SK-N-SH (cell line): ENCODE measurements around the gene DHRS1. TPM values are rescaled to one million over a fixed set of nuclear protein-coding genes. Genes with fewer than 3 reads are reported as not detected.

Experiments
- CTCF ChIA-PET: fragments of 300-600, 350-600 bp; formaldehyde crosslinking; extraction: SDS; loops from one replicate; lab custom pipeline; 2021; lab: Yijun Ruan, JAX
- POLR2A ChIA-PET: fragments of 350-600 bp; sonication (Branson Sonifier 250); formaldehyde crosslinking; extraction: SDS; loops from one replicate; lab custom pipeline; 2020; ENCODE audit warnings: antibody characterized with exemption, inconsistent platforms; lab: Yijun Ruan, JAX
- DNase-seq: peaks from one replicate; pipeline ENCODE4 v3.0.0; 2012
- H2AFZ ChIP-seq: fragments of 200-600 bp; sonication (generic); 2 replicates; pipeline ENCODE4 v1.8.1; 2016; ENCODE audit warnings: antibody characterized with exemption, mild to moderate bottlenecking, low read depth
- H3F3A ChIP-seq: fragments of 200-600 bp; sonication (generic); replicated peaks from 2 replicates; pipeline ENCODE3; 2016; ENCODE audit warnings: antibody characterized with exemption, mild to moderate bottlenecking; ENCODE audit not compliant: insufficient read depth
- H3K27ac ChIP-seq, 2 experiments: fragments of 200-500 bp in 1 of 2; fragments of 200-600 bp in 1 of 2; sonication (Bioruptor generic) in 1 of 2; sonication (generic), shearing (Covaris generic) in 1 of 2; 2 replicates each; pipeline versions ENCODE4 v1.5.1 to v1.6.1; 2014 to 2016; ENCODE audit warnings: low read depth in 2 of 2, inconsistent platforms in 1 of 2, low read length in 1 of 2, mild to moderate bottlenecking in 1 of 2, mixed read lengths in 1 of 2
- H3K27me3 ChIP-seq: fragments of 200-600 bp; sonication (generic), shearing (Covaris generic); 2 replicates; pipeline ENCODE4 v1.6.1; 2016; ENCODE audit warnings: mixed run types; ENCODE audit not compliant: insufficient read depth
- H3K36me3 ChIP-seq, 2 experiments: fragments of 200-500 bp in 1 of 2; fragments of 200-600 bp in 1 of 2; sonication (Bioruptor generic) in 1 of 2; sonication (generic) in 1 of 2; replicated peaks in 1 of 2; 2 replicates each; pipeline versions ENCODE3 to v1.5.1; 2014 to 2016; ENCODE audit warnings: low read length in 1 of 2, mild to moderate bottlenecking in 1 of 2; ENCODE audit not compliant: insufficient read depth in 2 of 2, control insufficient read depth in 1 of 2
- H3K4me1 ChIP-seq, 2 experiments: fragments of 200-500 bp in 1 of 2; fragments of 200-600 bp in 1 of 2; sonication (Bioruptor generic) in 1 of 2; sonication (generic), shearing (Covaris generic) in 1 of 2; 2 replicates each; pipeline versions ENCODE4 v1.5.1 to v1.6.1; 2014 to 2016; ENCODE audit warnings: low read depth in 1 of 2, low read length in 1 of 2, mixed run types in 1 of 2; ENCODE audit not compliant: insufficient read depth in 2 of 2, control insufficient read depth in 1 of 2
- H3K4me2 ChIP-seq: fragments of 200-600 bp; sonication (generic), shearing (Covaris generic); 2 replicates; pipeline ENCODE4 v1.6.1; 2017; ENCODE audit warnings: mixed run types
- H3K4me3 ChIP-seq, 2 experiments: fragments of 200-500 bp in 1 of 2; fragments of 200-600 bp in 1 of 2; sonication (Bioruptor generic) in 1 of 2; sonication (generic), shearing (Covaris generic) in 1 of 2; 2 replicates each; pipeline versions ENCODE4 v1.5.1 to v1.8.1; 2014 to 2016; ENCODE audit warnings: low read depth in 2 of 2, inconsistent platforms in 1 of 2, low read length in 1 of 2, mild to moderate bottlenecking in 1 of 2, mixed read lengths in 1 of 2, moderate library complexity in 1 of 2
- H3K79me2 ChIP-seq: fragments of 200-600 bp; sonication (generic); 2 replicates; pipeline ENCODE4 v1.8.1; 2017; ENCODE audit warnings: mild to moderate bottlenecking; ENCODE audit not compliant: insufficient read depth
- H3K9ac ChIP-seq: fragments of 200-600 bp; sonication (generic); 2 replicates; pipeline ENCODE4 v1.6.1; 2017; ENCODE audit warnings: mixed run types
- H3K9me2 ChIP-seq: fragments of 200-600 bp; sonication (generic); 2 replicates; pipeline ENCODE4 v1.6.1; 2017; ENCODE audit warnings: mixed run types
- H3K9me3 ChIP-seq: fragments of 200-600 bp; sonication (generic); 2 replicates; pipeline ENCODE4 v1.6.1; 2017; ENCODE audit warnings: mixed run types, mild to moderate bottlenecking, moderate library complexity
- H4K20me1 ChIP-seq: fragments of 200-600 bp; sonication (generic); 2 replicates; pipeline ENCODE4 v1.6.1; 2017; ENCODE audit warnings: mild to moderate bottlenecking, mixed run types; ENCODE audit not compliant: insufficient read depth
- CHD2 ChIP-seq: fragments of 150-350 bp; IDR thresholded peaks from 2 replicates; pipeline ENCODE4 v1.6.1; 2018; ENCODE audit warnings: low read length; ENCODE audit not compliant: partially characterized antibody
- ELF1 ChIP-seq: IDR thresholded peaks from 2 replicates; pipeline ENCODE4 v1.4.0; 2012
- EZH2phosphoT487 ChIP-seq: fragments of 200-600 bp; sonication (generic); IDR thresholded peaks from 2 replicates; pipeline ENCODE4 v1.6.1; 2017; ENCODE audit warnings: low read depth, mixed run types, mild to moderate bottlenecking, antibody characterized with exemption, moderate library complexity, borderline replicate concordance
- FOSL2 ChIP-seq: IDR thresholded peaks from 2 replicates; pipeline ENCODE4 v1.4.0; 2012; ENCODE audit warnings: low read depth, mild to moderate bottlenecking, moderate library complexity, borderline replicate concordance
- FOXM1 ChIP-seq: IDR thresholded peaks from 2 replicates; pipeline ENCODE4 v1.4.0; 2012; ENCODE audit warnings: low read depth, mild to moderate bottlenecking
- MAX ChIP-seq: IDR thresholded peaks from 2 replicates; pipeline ENCODE4 v1.4.0; 2012; ENCODE audit warnings: low read depth
- NFIC ChIP-seq: IDR thresholded peaks from 2 replicates; pipeline ENCODE4 v1.4.0; 2012; ENCODE audit warnings: borderline replicate concordance
- NRF1 ChIP-seq: IDR thresholded peaks from 2 replicates; pipeline ENCODE4 v1.6.1; 2012; ENCODE audit warnings: low read depth, mild to moderate bottlenecking, low read length
- POLR2AphosphoS5 ChIP-seq: IDR thresholded peaks from 2 replicates; pipeline ENCODE4 v1.6.1; 2012; ENCODE audit warnings: low read depth, low read length
- RCOR1 ChIP-seq: fragments of 150-350 bp; IDR thresholded peaks from 2 replicates; pipeline ENCODE4 v1.6.1; 2017; ENCODE audit warnings: antibody characterized with exemption, low read length
- RFX5 ChIP-seq: IDR thresholded peaks from 2 replicates; pipeline ENCODE4 v1.6.1; 2012; ENCODE audit warnings: mild to moderate bottlenecking, improper control_type of control experiment, low read length
- RXRA ChIP-seq: IDR thresholded peaks from 2 replicates; pipeline ENCODE4 v1.4.0; 2012; ENCODE audit warnings: low read depth, mild to moderate bottlenecking, borderline replicate concordance
- SIN3A ChIP-seq: IDR thresholded peaks from 2 replicates; pipeline ENCODE4 v1.6.1; 2012; ENCODE audit warnings: low read depth, mild to moderate bottlenecking, low read length, moderate library complexity, borderline replicate concordance
- SMC3 ChIP-seq: IDR thresholded peaks from 2 replicates; pipeline ENCODE4 v1.6.1; 2012; ENCODE audit warnings: low read depth, low read length, improper control_type of control experiment
- TAF1 ChIP-seq: IDR thresholded peaks from 2 replicates; pipeline ENCODE4 v1.6.1; 2012; ENCODE audit warnings: low read depth, mild to moderate bottlenecking, low read length, moderate library complexity, borderline replicate concordance
- TCF12 ChIP-seq: IDR thresholded peaks from 2 replicates; pipeline ENCODE4 v1.4.0; 2012
- YY1 ChIP-seq: IDR thresholded peaks from 2 replicates; pipeline ENCODE4 v1.4.0; 2012; ENCODE audit warnings: low read depth, mild to moderate bottlenecking
- WGBS: methylation state at CpG from one replicate; pipeline ENCODE4 v1.1.6; 2017; ENCODE audit warnings: low lambda C conversion rate; 5-methylcytosine and 5-hydroxymethylcytosine counted together
- polyA plus RNA-seq, 3 experiments: library from polyadenylated mRNA; depleted of rRNA; stranded (reverse); fragments of >200 nt; gene quantifications; 2 replicates each; pipeline ENCODE4 v1.2.3, GENCODE V29; 2012
- TF ChIP-seq, protein P1 (sequence below): fragments of 150-350 bp; IDR thresholded peaks from 2 replicates; pipeline ENCODE4 v1.6.1; 2016; ENCODE audit warnings: mild to moderate bottlenecking, low read depth, low read length
- TF ChIP-seq, protein P2 (sequence below): IDR thresholded peaks from 2 replicates; pipeline ENCODE4; 2012
- TF ChIP-seq, protein P3 (sequence below): fragments of 200-600 bp; sonication (generic); IDR thresholded peaks from 2 replicates; pipeline ENCODE4 v1.6.1; 2017; ENCODE audit warnings: antibody characterized with exemption, mild to moderate bottlenecking, moderate library complexity

Gene DHRS1
- polyA plus RNA-seq, 1 of the 3 experiments (the other 2 are of a cell fraction) = 65.4 TPM

- Histone ChIP-seq H3K79me2 (no peaks in the 10 kb centered on the region; the same call in 1 of the 2 replicates), H3K4me2 (no peak overlapping the region), H3K9ac (no peak overlapping the region), H3K36me3 (peaks cover 0 to 31% of the 10 kb centered on the region in 2 experiments), H3K27ac (no peak overlapping the region), H2AFZ (no peak overlapping the region), H3K4me1 (peaks cover 6 to 8% of the 10 kb centered on the region in 2 experiments; a peak in 2 of 4 replicates), H3K27me3 (no peaks in the 10 kb centered on the region), H3K9me2 (no peaks in the 10 kb centered on the region), H3K4me3 (no peak overlapping the region), H3K9me3 (no peaks in the 10 kb centered on the region), H4K20me1 (no peaks in the 10 kb centered on the region), H3F3A (no peaks in the 10 kb centered on the region)
- no peak for TF ChIP-seq EZH2phosphoT487
- TF ChIP-seq SIN3A = no peak
- no peak for TF ChIP-seq NRF1
- TF ChIP-seq ELF1 = no peak
- no peak for TF ChIP-seq RXRA
- TF ChIP-seq RFX5 = no peak
- no peak for TF ChIP-seq SMC3
- TF ChIP-seq YY1 = no peak
- TF ChIP-seq, protein P1, sequence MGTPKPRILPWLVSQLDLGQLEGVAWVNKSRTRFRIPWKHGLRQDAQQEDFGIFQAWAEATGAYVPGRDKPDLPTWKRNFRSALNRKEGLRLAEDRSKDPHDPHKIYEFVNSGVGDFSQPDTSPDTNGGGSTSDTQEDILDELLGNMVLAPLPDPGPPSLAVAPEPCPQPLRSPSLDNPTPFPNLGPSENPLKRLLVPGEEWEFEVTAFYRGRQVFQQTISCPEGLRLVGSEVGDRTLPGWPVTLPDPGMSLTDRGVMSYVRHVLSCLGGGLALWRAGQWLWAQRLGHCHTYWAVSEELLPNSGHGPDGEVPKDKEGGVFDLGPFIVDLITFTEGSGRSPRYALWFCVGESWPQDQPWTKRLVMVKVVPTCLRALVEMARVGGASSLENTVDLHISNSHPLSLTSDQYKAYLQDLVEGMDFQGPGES = no peak
- no peak for TF ChIP-seq RCOR1
- ChIA-PET CTCF (interaction anchor here (1.0 to 4.9 kb wide), 6 partner anchors 9 to 40 kb away, joined by 3 to 37 read pairs (median 4); partner anchors contain the start of genes CIDEB and TINF2), POLR2A (no interaction called here)
- 65% methylated on average over 2 of the region's 9 CpGs for WGBS
- DNase-seq = no peak
These were observed 31.4 kb downstream of the DHRS1 start for GRCh38 chr14:24268225-24268624.

- ChIA-PET POLR2A (no interaction called here), CTCF (interaction anchor here (1.4 to 2.5 kb wide), 4 partner anchors 12 to 40 kb away, joined by 4 to 8 read pairs (median 4); partner anchors contain the start of gene CIDEB)
- Histone ChIP-seq H4K20me1 (no peaks in the 10 kb centered on the region), H3K36me3 (peaks cover 0 to 31% of the 10 kb centered on the region in 2 experiments), H2AFZ (no peak overlapping the region), H3K4me2 (no peak overlapping the region), H3K9ac (no peak overlapping the region), H3K27ac (no peak overlapping the region), H3K79me2 (no peaks in the 10 kb centered on the region; the same call in 1 of the 2 replicates), H3K9me3 (no peaks in the 10 kb centered on the region), H3F3A (no peaks in the 10 kb centered on the region), H3K9me2 (no peaks in the 10 kb centered on the region), H3K4me1 (peaks cover 6 to 8% of the 10 kb centered on the region in 2 experiments; a peak in 2 of 4 replicates), H3K4me3 (no peak overlapping the region), H3K27me3 (no peaks in the 10 kb centered on the region)
- TF ChIP-seq, protein P1 = no peak
- TF ChIP-seq NFIC (no peak), POLR2AphosphoS5 (no peak), MAX (no peak), FOSL2 (no peak), SIN3A (no peak), FOXM1 (no peak), ELF1 (no peak), TCF12 (no peak), CHD2 (no peak), TAF1 (no peak)
- TF ChIP-seq, protein P2, sequence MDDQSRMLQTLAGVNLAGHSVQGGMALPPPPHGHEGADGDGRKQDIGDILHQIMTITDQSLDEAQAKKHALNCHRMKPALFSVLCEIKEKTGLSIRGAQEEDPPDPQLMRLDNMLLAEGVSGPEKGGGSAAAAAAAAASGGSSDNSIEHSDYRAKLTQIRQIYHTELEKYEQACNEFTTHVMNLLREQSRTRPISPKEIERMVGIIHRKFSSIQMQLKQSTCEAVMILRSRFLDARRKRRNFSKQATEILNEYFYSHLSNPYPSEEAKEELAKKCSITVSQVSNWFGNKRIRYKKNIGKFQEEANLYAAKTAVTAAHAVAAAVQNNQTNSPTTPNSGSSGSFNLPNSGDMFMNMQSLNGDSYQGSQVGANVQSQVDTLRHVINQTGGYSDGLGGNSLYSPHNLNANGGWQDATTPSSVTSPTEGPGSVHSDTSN = no peak
- TF ChIP-seq, protein P3, sequence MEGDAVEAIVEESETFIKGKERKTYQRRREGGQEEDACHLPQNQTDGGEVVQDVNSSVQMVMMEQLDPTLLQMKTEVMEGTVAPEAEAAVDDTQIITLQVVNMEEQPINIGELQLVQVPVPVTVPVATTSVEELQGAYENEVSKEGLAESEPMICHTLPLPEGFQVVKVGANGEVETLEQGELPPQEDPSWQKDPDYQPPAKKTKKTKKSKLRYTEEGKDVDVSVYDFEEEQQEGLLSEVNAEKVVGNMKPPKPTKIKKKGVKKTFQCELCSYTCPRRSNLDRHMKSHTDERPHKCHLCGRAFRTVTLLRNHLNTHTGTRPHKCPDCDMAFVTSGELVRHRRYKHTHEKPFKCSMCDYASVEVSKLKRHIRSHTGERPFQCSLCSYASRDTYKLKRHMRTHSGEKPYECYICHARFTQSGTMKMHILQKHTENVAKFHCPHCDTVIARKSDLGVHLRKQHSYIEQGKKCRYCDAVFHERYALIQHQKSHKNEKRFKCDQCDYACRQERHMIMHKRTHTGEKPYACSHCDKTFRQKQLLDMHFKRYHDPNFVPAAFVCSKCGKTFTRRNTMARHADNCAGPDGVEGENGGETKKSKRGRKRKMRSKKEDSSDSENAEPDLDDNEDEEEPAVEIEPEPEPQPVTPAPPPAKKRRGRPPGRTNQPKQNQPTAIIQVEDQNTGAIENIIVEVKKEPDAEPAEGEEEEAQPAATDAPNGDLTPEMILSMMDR = no peak
- no peak for DNase-seq
- 94% methylated on average over 5 of the region's 9 CpGs for WGBS
These were observed 32.1 kb downstream of the DHRS1 start for GRCh38 chr14:24267516-24267915.
